GM21717 (cell line): ENCODE results near the gene ATP6V0E1.
"Not testable (repeated sequence)": the region's sequence is repeated elsewhere in the genome, so short reads cannot be mapped to it uniquely, and the experiment has no call there.

Experiments
- ATAC-seq: cut with Tn5 transposase; IDR thresholded peaks from one replicate; pipeline ENCODE4 v1.9.1; 2021; ENCODE audit warnings: mild to moderate bottlenecking, moderate library complexity; ENCODE audit not compliant: unreplicated experiment

ATP6V0E1 gene

GRCh38 chr5:173032730-173033129, 49.2 kb downstream of the ATP6V0E1 start:
- no peak for ATAC-seq

- no peak for ATAC-seq
Observed at GRCh38 chr5:173033923-173034322, 50.4 kb downstream of the ATP6V0E1 start.

- ATAC-seq = peak; percentile 48
Observed at GRCh38 chr5:173035904-173036707, 52.5 kb downstream of the ATP6V0E1 start.

GRCh38 chr5:173039188-173039587, 55.6 kb downstream of the ATP6V0E1 start:
- no peak for ATAC-seq

- ATAC-seq = no peak
Observed at GRCh38 chr5:173039964-173040363, 56.4 kb downstream of the ATP6V0E1 start.

- no peak for ATAC-seq
Observed at GRCh38 chr5:173041881-173042762, 58.6 kb downstream of the ATP6V0E1 start.

GRCh38 chr5:173042763-173043107, 59.2 kb downstream of the ATP6V0E1 start:
- ATAC-seq = no peak

GRCh38 chr5:173045474-173045873, 61.9 kb downstream of the ATP6V0E1 start:
- no peak for ATAC-seq

- not testable (repeated sequence) for ATAC-seq
Observed at GRCh38 chr5:173047096-173047837, 63.7 kb downstream of the ATP6V0E1 start.

GRCh38 chr5:173047838-173048105, 64.2 kb downstream of the ATP6V0E1 start:
- no peak for ATAC-seq

GRCh38 chr5:173050791-173051190, 67.2 kb downstream of the ATP6V0E1 start:
- ATAC-seq = no peak

GRCh38 chr5:173051746-173052145, 68.2 kb downstream of the ATP6V0E1 start:
- no peak for ATAC-seq

GRCh38 chr5:173053041-173053440, 69.5 kb downstream of the ATP6V0E1 start:
- no peak for ATAC-seq

- ATAC-seq = no peak
Observed at GRCh38 chr5:173055042-173055721, 71.6 kb downstream of the ATP6V0E1 start.

GRCh38 chr5:173055722-173055982, 72.1 kb downstream of the ATP6V0E1 start:
- peak; percentile 1 for ATAC-seq

GRCh38 chr5:173055983-173056782, 72.6 kb downstream of the ATP6V0E1 start, which contains the start of gene CREBRF:
CREBRF (plus strand) TSS chr5:173056352; CDS start chr5:173080776, 24,424 bp downstream.
- peak; percentile 75 for ATAC-seq

GRCh38 chr5:173056783-173057061, 73.2 kb downstream of the ATP6V0E1 start:
- ATAC-seq = peak; percentile 28

- peak; percentile 88 for ATAC-seq
Observed at GRCh38 chr5:173057062-173057924, 73.7 kb downstream of the ATP6V0E1 start.

- no peak for ATAC-seq
Observed at GRCh38 chr5:173062141-173062540, 78.6 kb downstream of the ATP6V0E1 start.

GRCh38 chr5:173065155-173065554, 81.6 kb downstream of the ATP6V0E1 start:
- no peak for ATAC-seq
